Putamen (tissue), 1 donor: ENCODE results near the gene ANKRD44.

ENCODE experiments used
- DNase-seq: peaks from one replicate; pipeline ENCODE4 v3.0.0-alpha.2; 2016; ENCODE audit warnings: low spot score

Gene ANKRD44

GRCh38 chr2:197113275-197113711, 197.3 kb downstream of the ANKRD44 start:
- DNase-seq: no peak

GRCh38 chr2:197109326-197109725, 201.3 kb downstream of the ANKRD44 start:
- DNase-seq: no peak

- DNase-seq: peak; percentile 70
These were observed 201.8 kb downstream of the ANKRD44 start for GRCh38 chr2:197108758-197109157.

GRCh38 chr2:197107291-197108269, 203.0 kb downstream of the ANKRD44 start:
- no peak for DNase-seq

- no peak for DNase-seq
These were observed 207.2 kb downstream of the ANKRD44 start for GRCh38 chr2:197103363-197103762.

GRCh38 chr2:197102231-197102630, 208.3 kb downstream of the ANKRD44 start:
- DNase-seq: no peak

GRCh38 chr2:197101519-197101918, 209.1 kb downstream of the ANKRD44 start:
- DNase-seq: no peak

GRCh38 chr2:197097578-197098366, 212.8 kb downstream of the ANKRD44 start:
- DNase-seq: no peak

GRCh38 chr2:197096649-197097048, 213.9 kb downstream of the ANKRD44 start:
- no peak for DNase-seq

- DNase-seq: no peak
These were observed 218.1 kb downstream of the ANKRD44 start for GRCh38 chr2:197092431-197092830.

GRCh38 chr2:197090742-197091367, 219.7 kb downstream of the ANKRD44 start:
- no peak for DNase-seq

GRCh38 chr2:197089655-197090054, 220.9 kb downstream of the ANKRD44 start:
- DNase-seq: no peak

- DNase-seq: no peak
These were observed 221.9 kb downstream of the ANKRD44 start for GRCh38 chr2:197088694-197089093.

GRCh38 chr2:197086500-197086899, 224.1 kb downstream of the ANKRD44 start:
- DNase-seq: no peak

GRCh38 chr2:197085665-197086064, 224.9 kb downstream of the ANKRD44 start:
- DNase-seq: no peak

- DNase-seq: no peak
These were observed 229.3 kb downstream of the ANKRD44 start for GRCh38 chr2:197081294-197081693.

GRCh38 chr2:197080578-197081216, 229.9 kb downstream of the ANKRD44 start:
- DNase-seq: no peak

GRCh38 chr2:197079832-197080555, 230.6 kb downstream of the ANKRD44 start:
- no peak for DNase-seq

- DNase-seq: no peak
These were observed 231.2 kb downstream of the ANKRD44 start for GRCh38 chr2:197079414-197079813.

GRCh38 chr2:197078535-197078934, 232.0 kb downstream of the ANKRD44 start:
- DNase-seq: no peak

GRCh38 chr2:197077336-197077735, 233.2 kb downstream of the ANKRD44 start:
- DNase-seq: no peak
